ENCODE measurements around the gene TESMIN. TPM values are rescaled to one million over a fixed set of nuclear protein-coding genes. Genes with fewer than 3 reads are reported as not detected.

TESMIN gene, protein sequence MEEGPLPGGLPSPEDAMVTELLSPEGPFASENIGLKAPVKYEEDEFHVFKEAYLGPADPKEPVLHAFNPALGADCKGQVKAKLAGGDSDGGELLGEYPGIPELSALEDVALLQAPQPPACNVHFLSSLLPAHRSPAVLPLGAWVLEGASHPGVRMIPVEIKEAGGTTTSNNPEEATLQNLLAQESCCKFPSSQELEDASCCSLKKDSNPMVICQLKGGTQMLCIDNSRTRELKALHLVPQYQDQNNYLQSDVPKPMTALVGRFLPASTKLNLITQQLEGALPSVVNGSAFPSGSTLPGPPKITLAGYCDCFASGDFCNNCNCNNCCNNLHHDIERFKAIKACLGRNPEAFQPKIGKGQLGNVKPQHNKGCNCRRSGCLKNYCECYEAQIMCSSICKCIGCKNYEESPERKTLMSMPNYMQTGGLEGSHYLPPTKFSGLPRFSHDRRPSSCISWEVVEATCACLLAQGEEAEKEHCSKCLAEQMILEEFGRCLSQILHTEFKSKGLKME
- 1.0 TPM for total RNA-seq
- 0.70 TPM for polyA plus RNA-seq

DNA sequence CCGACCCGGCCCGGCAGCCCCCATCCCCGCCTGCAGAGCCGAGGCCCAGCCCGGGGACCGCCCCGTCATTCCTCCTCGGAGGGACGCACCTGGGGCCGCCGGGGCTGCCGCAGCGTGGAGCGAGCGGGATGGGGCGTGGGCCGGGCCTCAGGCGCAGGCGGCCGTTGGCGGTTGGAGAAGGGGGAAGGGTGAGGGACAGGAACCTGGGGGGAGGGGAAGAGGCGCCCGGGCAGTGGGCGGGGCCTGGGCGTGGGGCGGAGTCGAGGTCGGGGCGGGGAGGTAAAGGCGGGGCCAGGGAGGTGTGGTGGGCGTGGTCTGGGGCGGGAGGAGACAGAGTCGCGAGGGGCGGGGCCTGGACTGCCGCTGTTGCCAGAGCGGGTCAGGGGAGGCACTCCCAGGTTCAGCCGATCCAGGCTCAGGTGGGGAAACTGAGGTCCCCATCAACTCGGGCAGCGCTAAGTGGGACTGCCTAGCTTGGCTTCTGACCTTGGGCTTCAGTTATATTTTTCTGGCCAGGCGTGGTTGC, at the start of gene TESMIN:
TSS of gene TESMIN (minus strand) at position 190 of the 526 bp plus-strand sequence. CDS start 860 bp downstream, outside the sequence.
- WGBS, result 2% methylated on average over 42 of the region's 42 CpGs
- H3K27ac ChIP-seq (ENCODE audit: low read depth), result no peak within 1 kb of the TSS

DNA sequence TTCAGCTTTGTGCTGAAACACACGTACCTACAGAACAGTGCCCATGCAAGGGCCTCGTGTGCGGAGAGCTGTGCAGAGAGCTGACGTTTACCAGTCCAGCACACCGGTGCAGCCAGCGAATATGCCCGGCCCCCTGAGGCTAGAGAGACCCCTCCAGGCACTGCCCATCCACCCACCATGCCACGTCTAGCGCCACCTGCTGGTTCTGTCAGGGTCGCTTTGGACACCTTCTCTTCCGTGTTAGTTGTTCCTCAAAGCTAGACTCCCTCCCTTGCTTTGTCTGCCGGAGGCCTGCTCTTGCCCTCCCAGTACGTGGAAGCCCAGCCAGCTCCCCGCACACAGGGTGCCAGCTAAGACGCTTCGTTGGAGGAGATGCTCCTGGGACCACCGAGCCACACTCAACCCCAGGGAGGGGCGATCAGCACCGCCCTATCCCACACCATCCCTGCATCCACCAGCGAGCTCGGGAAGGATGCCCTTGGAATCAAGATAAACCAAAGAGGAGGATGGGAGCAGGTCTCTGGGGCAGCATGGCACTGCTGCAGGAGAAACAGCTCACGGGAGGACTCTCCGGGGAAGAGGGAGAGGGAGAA, 47.0 kb upstream of the TESMIN start:
- DNase-seq (ENCODE audit: extremely low spot score), result no peak
- 65% methylated on average over 23 of the region's 23 CpGs for WGBS
- Histone ChIP-seq H3K36me3 (ENCODE audit: insufficient read depth) (peaks cover 7% of the 10 kb centered on the region), H3K4me1 (ENCODE audit: insufficient read depth) (no peaks in the 10 kb centered on the region), H3K4me3 (ENCODE audit: low read depth, low read length) (no peak overlapping the region), H3K27ac (ENCODE audit: low read depth) (no peak overlapping the region)

More for the DNA sequence above, at the start of gene TESMIN:
- peak within 1 kb of the TSS; percentile 49 for H3K4me3 ChIP-seq (ENCODE audit: low read depth, low read length)
- no peaks in the 10 kb centered on the region for H3K36me3 ChIP-seq (ENCODE audit: insufficient read depth)
- DNase-seq (ENCODE audit: extremely low spot score), result peak; percentile 25
- no peaks in the 10 kb centered on the region for H3K4me1 ChIP-seq (ENCODE audit: insufficient read depth)

GRCh38 chr11:68796801-68797200, 45.5 kb upstream of the TESMIN start:
- no peak for DNase-seq (ENCODE audit: extremely low spot score)
- Histone ChIP-seq H3K4me1 (ENCODE audit: insufficient read depth) (no peaks in the 10 kb centered on the region), H3K36me3 (ENCODE audit: insufficient read depth) (peaks cover 4% of the 10 kb centered on the region), H3K4me3 (ENCODE audit: low read depth, low read length) (no peak overlapping the region), H3K27ac (ENCODE audit: low read depth) (no peak overlapping the region)
- WGBS, result 82% methylated on average over 19 of the region's 19 CpGs

- DNase-seq (ENCODE audit: extremely low spot score), result no peak
- no peak overlapping the region for H3K4me3 ChIP-seq (ENCODE audit: low read depth, low read length)
- H3K4me1 ChIP-seq (ENCODE audit: insufficient read depth), result no peaks in the 10 kb centered on the region
- H3K27ac ChIP-seq (ENCODE audit: low read depth), result no peak overlapping the region
- 90% methylated on average over 18 of the region's 18 CpGs for WGBS
- H3K36me3 ChIP-seq (ENCODE audit: insufficient read depth), result peaks cover 7% of the 10 kb centered on the region
Measured at GRCh38 chr11:68792400-68792966, 41.2 kb upstream of the TESMIN start.

DNA sequence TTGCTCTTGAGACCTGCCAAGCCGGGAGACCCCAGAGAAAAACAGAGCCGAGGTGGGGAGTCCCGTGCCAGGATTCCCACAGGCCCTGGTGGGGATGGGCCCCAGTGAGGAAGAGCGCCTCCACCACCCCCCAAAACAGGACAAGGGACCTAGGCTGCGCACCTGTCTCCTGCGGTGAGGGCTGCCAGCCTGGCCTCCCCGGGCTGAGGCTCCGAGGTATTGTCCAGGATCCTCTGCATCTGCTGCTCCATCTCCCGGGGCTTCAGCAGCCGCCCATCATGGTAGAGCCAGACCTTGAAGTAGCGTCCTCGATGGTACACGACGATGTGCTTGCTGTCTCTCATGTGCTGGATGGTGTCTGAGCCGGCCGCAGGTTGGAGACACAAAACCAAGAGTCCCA, 33.3 kb upstream of the TESMIN start:
- no peaks in the 10 kb centered on the region for H3K4me1 ChIP-seq (ENCODE audit: insufficient read depth)
- no peak for DNase-seq (ENCODE audit: extremely low spot score)
- peaks cover 2% of the 10 kb centered on the region for H3K36me3 ChIP-seq (ENCODE audit: insufficient read depth)
- H3K27ac ChIP-seq (ENCODE audit: low read depth), result no peak overlapping the region
- no peak overlapping the region for H3K4me3 ChIP-seq (ENCODE audit: low read depth, low read length)
- WGBS, result 95% methylated on average over 16 of the region's 16 CpGs

DNA sequence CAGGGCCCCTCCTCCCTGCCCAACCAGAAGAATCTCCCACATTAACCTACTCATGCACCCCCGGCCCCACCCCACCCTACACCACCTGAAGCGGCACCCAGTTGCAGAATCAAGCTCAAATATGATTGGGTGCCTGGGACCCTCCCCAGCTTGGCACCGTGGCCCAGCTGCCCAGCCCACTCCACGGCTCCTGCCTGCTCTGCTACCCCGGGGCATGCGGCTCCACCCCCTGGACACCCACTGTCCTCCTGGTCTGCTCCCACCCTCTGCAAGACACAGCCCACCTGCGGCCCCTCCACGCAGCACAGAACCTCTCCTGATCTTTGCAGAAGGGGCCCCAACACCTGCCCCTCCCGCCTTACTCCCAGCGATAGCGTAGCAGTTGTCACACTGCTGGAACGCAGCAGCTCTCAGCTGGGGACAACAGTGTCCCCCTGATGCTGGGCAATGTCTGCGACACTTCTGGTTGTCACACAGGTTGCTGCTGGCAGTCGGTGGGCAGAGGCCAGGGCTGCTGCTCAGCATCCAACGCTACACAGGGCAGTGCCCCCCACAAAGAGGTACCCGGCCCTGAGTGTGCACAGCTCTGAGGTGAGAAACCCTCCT, 32.0 kb upstream of the TESMIN start:
- Histone ChIP-seq H3K4me3 (ENCODE audit: low read depth, low read length) (no peak overlapping the region), H3K27ac (ENCODE audit: low read depth) (no peak overlapping the region), H3K4me1 (ENCODE audit: insufficient read depth) (no peaks in the 10 kb centered on the region), H3K36me3 (ENCODE audit: insufficient read depth) (peaks cover 2% of the 10 kb centered on the region)
- WGBS, result 85% methylated on average over 16 of the region's 16 CpGs
- DNase-seq (ENCODE audit: extremely low spot score), result no peak

- H3K36me3 ChIP-seq (ENCODE audit: insufficient read depth), result peaks cover 2% of the 10 kb centered on the region
- 96% methylated on average over 26 of the region's 26 CpGs for WGBS
- no peak for DNase-seq (ENCODE audit: extremely low spot score)
Measured at GRCh38 chr11:68782711-68783110, 31.4 kb upstream of the TESMIN start.

GRCh38 chr11:68780829-68781228, 29.5 kb upstream of the TESMIN start:
- Histone ChIP-seq H3K4me3 (ENCODE audit: low read depth, low read length) (no peak overlapping the region), H3K4me1 (ENCODE audit: insufficient read depth) (no peaks in the 10 kb centered on the region), H3K36me3 (ENCODE audit: insufficient read depth) (peaks cover 2% of the 10 kb centered on the region), H3K27ac (ENCODE audit: low read depth) (no peak overlapping the region)
- DNase-seq (ENCODE audit: extremely low spot score), result no peak
- WGBS, result 71% methylated on average over 4 of the region's 4 CpGs

More at GRCh38 chr11:68782711-68783110, 31.4 kb upstream of the TESMIN start:
- Histone ChIP-seq H3K4me1 (ENCODE audit: insufficient read depth) (no peaks in the 10 kb centered on the region), H3K4me3 (ENCODE audit: low read depth, low read length) (no peak overlapping the region), H3K27ac (ENCODE audit: low read depth) (no peak overlapping the region)

DNA sequence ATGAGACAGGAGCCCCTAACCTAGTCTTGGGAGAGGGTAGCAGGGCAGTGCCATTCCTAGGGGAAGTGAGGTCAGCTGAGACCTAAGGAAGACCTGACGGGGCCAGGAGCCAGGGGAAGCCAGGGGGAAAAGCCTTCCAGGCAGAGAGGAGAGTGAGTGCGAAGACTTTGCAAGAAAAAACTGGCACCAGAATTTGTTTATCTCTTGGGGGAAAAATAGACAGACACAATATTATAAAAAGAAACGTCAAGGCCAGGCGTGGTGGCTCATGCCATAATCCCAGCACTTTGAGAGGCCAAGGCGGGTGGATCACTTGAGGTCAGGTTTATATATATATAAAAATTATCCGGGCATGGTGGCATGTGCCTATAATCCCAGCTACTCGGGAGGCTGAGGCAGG, 26.9 kb upstream of the TESMIN start:
- Histone ChIP-seq H3K4me1 (ENCODE audit: insufficient read depth) (no peaks in the 10 kb centered on the region), H3K27ac (ENCODE audit: low read depth) (no peak overlapping the region), H3K4me3 (ENCODE audit: low read depth, low read length) (no peak overlapping the region), H3K36me3 (ENCODE audit: insufficient read depth) (peaks cover 4% of the 10 kb centered on the region)
- 52% methylated on average over 7 of the region's 7 CpGs for WGBS
- no peak for DNase-seq (ENCODE audit: extremely low spot score)

DNA sequence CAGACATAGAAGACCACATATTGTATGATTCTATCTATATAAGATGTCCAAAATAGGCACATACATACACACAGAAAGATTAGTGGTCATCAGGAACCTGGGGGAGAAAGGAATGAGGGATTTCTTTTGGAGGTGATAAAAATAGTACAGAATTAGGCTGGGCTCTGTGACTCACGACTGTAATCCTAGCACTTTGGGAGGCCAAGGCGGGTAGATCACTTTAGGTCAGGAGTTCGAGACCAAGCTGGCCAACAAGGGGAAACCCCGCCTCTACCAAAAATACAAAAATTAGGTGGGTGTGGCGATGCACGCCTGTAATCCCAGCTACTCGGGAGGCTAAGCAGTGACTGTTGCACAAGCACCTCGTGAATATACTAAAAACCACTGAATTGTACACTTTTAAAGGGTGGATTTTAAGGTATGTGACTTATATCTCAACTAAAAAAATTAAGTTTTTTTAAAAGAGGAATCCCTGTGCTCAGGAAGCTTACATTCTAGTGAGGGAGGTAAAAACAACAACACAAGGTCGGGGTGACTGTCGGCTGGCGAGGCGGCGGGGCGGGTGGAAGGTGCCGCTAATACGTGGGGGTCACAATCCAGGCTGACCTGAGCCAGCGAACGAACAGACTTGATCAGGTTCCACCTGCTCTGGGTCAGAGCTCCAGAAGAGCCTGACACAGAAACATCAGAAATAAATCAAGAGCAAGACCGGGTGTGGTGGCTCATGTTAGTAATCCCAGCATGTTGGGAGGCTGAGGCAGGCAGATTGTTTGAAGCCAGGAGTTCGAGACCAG, 25.3 kb upstream of the TESMIN start:
- Histone ChIP-seq H3K36me3 (ENCODE audit: insufficient read depth) (peaks cover 4% of the 10 kb centered on the region), H3K4me1 (ENCODE audit: insufficient read depth) (no peaks in the 10 kb centered on the region)
- WGBS, result 89% methylated on average over 20 of the region's 20 CpGs

GRCh38 chr11:68775951-68776388, 24.6 kb upstream of the TESMIN start:
- no peak overlapping the region for H3K4me3 ChIP-seq (ENCODE audit: low read depth, low read length)
- no peaks in the 10 kb centered on the region for H3K4me1 ChIP-seq (ENCODE audit: insufficient read depth)
- no peak for DNase-seq (ENCODE audit: extremely low spot score)
- H3K27ac ChIP-seq (ENCODE audit: low read depth), result no peak overlapping the region
- WGBS, result 88% methylated on average over 4 of the region's 4 CpGs
- peaks cover 4% of the 10 kb centered on the region for H3K36me3 ChIP-seq (ENCODE audit: insufficient read depth)

More for the DNA sequence above, 25.3 kb upstream of the TESMIN start:
- Histone ChIP-seq H3K27ac (ENCODE audit: low read depth) (no peak overlapping the region), H3K4me3 (ENCODE audit: low read depth, low read length) (no peak overlapping the region)
- DNase-seq (ENCODE audit: extremely low spot score), result no peak

DNA sequence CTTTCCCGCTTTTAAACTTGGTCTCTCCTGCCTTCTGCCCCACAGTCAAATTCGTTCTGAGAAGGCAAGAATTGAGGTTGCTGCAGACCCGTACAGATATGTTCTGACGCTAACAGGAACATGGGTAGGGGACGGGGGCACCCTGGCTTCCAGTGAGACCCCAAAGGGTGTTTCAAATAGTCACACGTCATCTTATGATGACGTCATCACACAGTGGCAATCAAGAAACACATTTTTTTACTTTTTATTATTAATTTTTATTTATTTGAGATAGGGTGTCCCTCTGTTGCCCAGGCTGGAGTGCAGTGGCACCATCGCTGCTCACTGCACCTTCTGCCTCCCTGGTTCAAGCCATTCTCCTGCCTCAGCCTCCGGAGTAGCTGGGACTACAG, 22.9 kb upstream of the TESMIN start:
- no peak overlapping the region for H3K4me3 ChIP-seq (ENCODE audit: low read depth, low read length)
- 67% methylated on average over 9 of the region's 9 CpGs for WGBS
- H3K4me1 ChIP-seq (ENCODE audit: insufficient read depth), result no peaks in the 10 kb centered on the region
- DNase-seq (ENCODE audit: extremely low spot score), result no peak
- H3K27ac ChIP-seq (ENCODE audit: low read depth), result no peak overlapping the region
- H3K36me3 ChIP-seq (ENCODE audit: insufficient read depth), result peaks cover 4% of the 10 kb centered on the region
